Spleen (tissue), 11 donors: ENCODE data around the gene PTGER1. TPM values are rescaled to one million over a fixed set of nuclear protein-coding genes. Genes with fewer than 3 reads are reported as not detected.
A peak's percentile ranks its signal among the peaks of the same experiment; 100 is the strongest.

ENCODE experiments used
- DNase-seq: peaks from one replicate; pipeline ENCODE4 v3.0.0-alpha.2; 2020
- H3K27ac ChIP-seq, 8 donors: fragments of 200-600 bp; sonication (generic) in 7 of 8; 1 replicate in 4 of 8; 2 replicates in 4 of 8; pipeline versions ENCODE4 v1.5.0 to v1.8.0; 2016 to 2021; ENCODE audit warnings: inconsistent platforms in 4 of 8, mild to moderate bottlenecking in 4 of 8, moderate library complexity in 1 of 8
- H3K27me3 ChIP-seq, 7 donors: fragments of 200-600 bp; sonication (generic) in 6 of 7; replicated peaks in 1 of 7; 1 replicate in 4 of 7; 2 replicates in 3 of 7; pipeline versions ENCODE4 v1.5.0 to v1.8.0; 2016 to 2021; ENCODE audit warnings: inconsistent platforms in 3 of 7, mild to moderate bottlenecking in 1 of 7
- H3K36me3 ChIP-seq, 6 donors: fragments of 200-600 bp; sonication (generic) in 5 of 6; 1 replicate in 4 of 6; 2 replicates in 2 of 6; pipeline versions ENCODE4 v1.5.0 to v1.8.0; 2016 to 2021; ENCODE audit warnings: inconsistent platforms in 2 of 6
- H3K4me1 ChIP-seq, 6 donors: fragments of 200-600 bp; sonication (generic) in 5 of 6; 1 replicate in 3 of 6; 2 replicates in 3 of 6; pipeline versions ENCODE4 v1.5.0 to v1.8.0; 2016 to 2021; ENCODE audit warnings: inconsistent platforms in 3 of 6
- H3K4me3 ChIP-seq, 8 donors: fragments of 200-600 bp; sonication (generic) in 7 of 8; 1 replicate in 4 of 8; 2 replicates in 4 of 8; pipeline versions ENCODE4 v1.5.0 to v1.8.0; 2016 to 2021; ENCODE audit warnings: inconsistent platforms in 4 of 8, mild to moderate bottlenecking in 4 of 8, moderate library complexity in 2 of 8
- H3K9me3 ChIP-seq, 8 donors: fragments of 200-600 bp; sonication (generic) in 7 of 8; 1 replicate in 4 of 8; 2 replicates in 4 of 8; pipeline versions ENCODE4 v1.5.0 to v1.8.0; 2016 to 2021; ENCODE audit warnings: inconsistent platforms in 4 of 8
- POLR2A ChIP-seq, 3 donors: fragments of 450-650 bp; IDR thresholded peaks; one replicate each; pipeline ENCODE4 v1.5.1; 2017; ENCODE audit warnings: antibody characterized with exemption in 3 of 3, mild to moderate bottlenecking in 1 of 3
- POLR2AphosphoS5 ChIP-seq, 3 donors: sonication (generic); formaldehyde crosslinking; IDR thresholded peaks; one replicate each; pipeline ENCODE4 v1.5.1; 2017; ENCODE audit warnings: antibody characterized with exemption in 3 of 3
- WGBS, 5 donors: extraction: QIAGEN DNeasy Blood & Tissue Kit in 3 of 5; methylation state at CpG; one replicate each; pipeline versions ENCODE4 v1.1.5 to v1.1.7; 2013 to 2018; 5-methylcytosine and 5-hydroxymethylcytosine counted together
- intact Hi-C: fragments of 100-400 bp; cut with DNase I; formaldehyde crosslinking; loops from one replicate; pipeline ENCODE4 v1.15.0; 2023; ENCODE audit warnings: low total_unique reads
- polyA plus RNA-seq, 3 donors: library from polyadenylated mRNA; stranded (reverse); fragments of 200-250 nt; gene quantifications; one replicate each; pipeline ENCODE4 v1.2.1, GENCODE V29; 2013
- total RNA-seq, 7 donors: library from RNA; depleted of rRNA in 3 of 7; stranded (reverse); fragments of >200 nt in 3 of 7; fragmentation: NEBNext Ultra II Directional in 4 of 7; extraction: Animal tissue kit (Norgen Biotek cat#: 25700) in 4 of 7; gene quantifications; one replicate each; pipeline versions ENCODE4 v1.1.0 to v1.2.1, GENCODE V29; 2016 to 2021
- TF ChIP-seq, protein P1 (sequence below), 11 experiments: fragments of 200-600 bp in 7 of 11; fragments of 450-650 bp in 4 of 11; sonication (generic) in 4 of 11; IDR thresholded peaks in 8 of 11; conservative IDR thresholded peaks in 3 of 11; 1 replicate in 7 of 11; 2 replicates in 4 of 11; pipeline versions ENCODE4 v1.4.0 to v1.8.0; 2016 to 2021; ENCODE audit warnings: antibody characterized with exemption in 11 of 11, inconsistent platforms in 4 of 11, mild to moderate bottlenecking in 1 of 11
- donor health status: healthy with polysubstance abuse.
- donor health status: DM: no; HTN: no; CAD: no; lungs with moderate emphysema.
- donor health status: DM: no; HTN: no; CAD: no.
- donor health status: Bipolar disorder and iron deficiency.
- donor health status: healthy.
- donor health status: DM: no; HTN: no; CAD: no.
- donor health status: DM: yes; HTN: yes; CAD: no.

PTGER1 gene
- total and polyA plus RNA-seq, 10 donors: 1.8 to 26.8 (median 8.0) TPM

DNA sequence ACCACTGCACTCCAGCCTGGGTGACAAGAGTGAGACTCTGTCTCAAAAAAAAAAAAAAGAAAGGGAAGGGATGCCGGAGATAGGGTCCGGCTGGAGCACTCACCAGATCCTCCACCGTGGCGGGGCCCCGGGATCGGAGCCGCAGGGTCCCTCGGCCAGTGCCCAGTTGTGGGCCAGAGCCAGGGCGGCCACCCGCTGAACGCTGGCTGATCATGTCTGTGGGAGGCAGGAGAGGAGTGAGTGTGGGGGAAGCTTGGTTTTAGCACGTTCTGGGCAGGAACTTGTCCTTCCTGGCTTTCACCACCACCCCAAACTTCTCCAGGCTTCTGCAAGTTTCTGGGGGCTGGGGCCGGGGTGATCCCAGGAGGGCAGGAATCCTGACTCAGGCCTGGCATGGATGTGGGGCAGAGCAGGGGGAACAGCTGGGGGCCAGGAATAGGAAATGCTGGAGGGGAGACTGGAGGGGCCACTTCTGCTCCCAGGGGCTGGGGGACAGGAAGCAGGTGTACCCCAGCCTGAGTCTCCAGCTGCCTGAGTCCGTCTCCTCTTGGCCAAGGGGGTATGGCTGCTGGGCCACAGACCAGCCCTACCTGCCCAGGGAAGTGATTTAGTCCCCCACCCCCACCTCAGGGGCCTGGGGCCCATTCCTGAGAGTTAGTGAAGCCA lies 4.3 kb upstream of the PTGER1 start:
- no peak for DNase-seq
- Histone ChIP-seq H3K27me3 (peaks cover 0 to 24% (median 13%) of the 10 kb centered on the region in 7 donors), H3K36me3 (peaks cover 0 to 57% (median 25%) of the 10 kb centered on the region in 6 donors), H3K4me1 (peaks cover 10 to 65% (median 35%) of the 10 kb centered on the region in 6 donors), H3K9me3 (no peaks in the 10 kb centered on the region), H3K27ac (peak overlapping the region in 6 of 8 donors; percentile 13 to 75 (median 44)), H3K4me3 (peak overlapping the region in 1 of 8 donors; percentile 32)
- WGBS, 5 donors: 60 to 84% (median 69%) methylated on average over 14 of the region's 14 CpGs
- intact Hi-C loops: no loop called here
- TF ChIP-seq POLR2A (IDR thresholded peaks at IDR 0.05): no peak
- TF ChIP-seq, protein P1, sequence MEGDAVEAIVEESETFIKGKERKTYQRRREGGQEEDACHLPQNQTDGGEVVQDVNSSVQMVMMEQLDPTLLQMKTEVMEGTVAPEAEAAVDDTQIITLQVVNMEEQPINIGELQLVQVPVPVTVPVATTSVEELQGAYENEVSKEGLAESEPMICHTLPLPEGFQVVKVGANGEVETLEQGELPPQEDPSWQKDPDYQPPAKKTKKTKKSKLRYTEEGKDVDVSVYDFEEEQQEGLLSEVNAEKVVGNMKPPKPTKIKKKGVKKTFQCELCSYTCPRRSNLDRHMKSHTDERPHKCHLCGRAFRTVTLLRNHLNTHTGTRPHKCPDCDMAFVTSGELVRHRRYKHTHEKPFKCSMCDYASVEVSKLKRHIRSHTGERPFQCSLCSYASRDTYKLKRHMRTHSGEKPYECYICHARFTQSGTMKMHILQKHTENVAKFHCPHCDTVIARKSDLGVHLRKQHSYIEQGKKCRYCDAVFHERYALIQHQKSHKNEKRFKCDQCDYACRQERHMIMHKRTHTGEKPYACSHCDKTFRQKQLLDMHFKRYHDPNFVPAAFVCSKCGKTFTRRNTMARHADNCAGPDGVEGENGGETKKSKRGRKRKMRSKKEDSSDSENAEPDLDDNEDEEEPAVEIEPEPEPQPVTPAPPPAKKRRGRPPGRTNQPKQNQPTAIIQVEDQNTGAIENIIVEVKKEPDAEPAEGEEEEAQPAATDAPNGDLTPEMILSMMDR (IDR thresholded peaks at IDR 0.05 in 8 of 11, conservative IDR thresholded peaks at IDR 0.05 in 3 of 11): no peak
- TF ChIP-seq POLR2AphosphoS5 (IDR thresholded peaks at IDR 0.05): peak in 1 of 3 donors; percentile 13

DNA sequence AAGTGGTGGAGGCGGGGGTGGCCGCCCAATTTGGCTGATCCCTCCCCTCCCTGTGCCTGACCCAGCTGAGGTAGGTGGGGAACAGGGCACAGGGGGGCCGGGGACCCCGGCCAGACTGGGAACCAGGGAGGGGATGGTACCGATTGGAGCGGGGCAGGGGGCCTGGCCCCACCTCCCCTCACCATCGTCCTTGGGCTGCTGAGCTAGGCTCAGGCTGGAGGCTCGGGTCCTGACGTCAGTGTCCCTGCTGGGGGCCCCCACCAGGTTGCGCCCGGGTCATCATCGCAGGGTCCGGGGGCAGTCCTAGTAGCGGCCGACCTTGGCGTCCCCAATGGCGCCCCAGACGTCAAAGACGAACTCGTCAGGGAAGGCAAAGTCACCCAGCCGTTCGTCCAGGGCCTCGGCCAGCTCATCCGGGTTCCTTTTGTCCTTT lies 3.0 kb upstream of the PTGER1 start:
- WGBS, 5 donors: 55 to 90% (median 83%) methylated on average over 7 to 24 of the region's 24 CpGs
- peaks cover 15 to 78% (median 48%) of the 10 kb centered on the region in 6 donors for H3K4me1 ChIP-seq
- intact Hi-C loops: no loop called here

DNA sequence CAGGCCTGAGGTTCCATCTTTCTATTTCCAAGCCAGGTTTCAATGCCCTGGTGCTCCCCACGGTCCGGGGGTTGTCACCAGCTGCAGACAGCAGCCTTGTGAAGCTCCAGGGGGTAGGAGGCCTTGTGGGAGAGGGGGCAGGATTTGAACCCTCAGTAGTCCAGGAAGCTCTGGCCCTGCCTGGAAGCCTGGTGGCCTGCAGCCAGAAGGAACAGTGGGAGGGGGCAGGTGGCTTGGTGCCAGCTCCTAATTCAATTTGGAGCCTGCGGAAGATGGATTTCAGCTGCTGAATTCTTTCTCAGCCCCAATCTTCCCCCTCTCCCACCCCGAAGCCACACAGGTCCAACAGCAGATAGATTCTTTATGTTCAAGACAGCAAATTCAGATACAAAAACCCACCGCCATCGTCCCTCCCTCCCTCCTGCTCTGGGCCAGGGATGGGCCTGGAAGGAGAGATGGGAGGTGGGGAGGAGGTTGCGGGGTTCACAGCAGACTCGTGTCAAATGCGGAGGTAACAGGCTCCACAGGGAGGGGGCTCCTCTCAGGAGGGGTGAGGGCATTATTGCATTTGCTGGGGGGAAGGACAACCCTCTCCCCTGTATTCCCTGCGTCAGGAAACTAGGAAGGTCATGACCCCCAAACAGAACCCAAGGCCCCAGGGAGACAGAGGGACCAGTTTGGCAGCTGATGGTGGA lies 2.4 kb upstream of the PTGER1 start:
- H3K27me3 ChIP-seq: peaks cover 0 to 43% (median 31%) of the 10 kb centered on the region in 7 donors
- TF ChIP-seq, protein P1 (IDR thresholded peaks at IDR 0.05 in 8 of 11, conservative IDR thresholded peaks at IDR 0.05 in 3 of 11): no peak
- TF ChIP-seq POLR2AphosphoS5 (IDR thresholded peaks at IDR 0.05): peak; percentile 22 to 53 (median 51)
- no peaks in the 10 kb centered on the region for H3K9me3 ChIP-seq
- H3K4me3 ChIP-seq: no peak overlapping the region
- peak overlapping the region in 7 of 8 donors; percentile 3 to 75 (median 68) for H3K27ac ChIP-seq
- 75 to 82% (median 77%) methylated on average over 8 to 10 of the region's 10 CpGs for WGBS, 5 donors
- peaks cover 21 to 84% (median 54%) of the 10 kb centered on the region in 6 donors for H3K4me1 ChIP-seq
- intact Hi-C loops: no loop called here
- peaks cover 0 to 48% (median 23%) of the 10 kb centered on the region in 6 donors for H3K36me3 ChIP-seq
- no peak for DNase-seq

More for the DNA sequence above, 3.0 kb upstream of the PTGER1 start:
- TF ChIP-seq, protein P1 (IDR thresholded peaks at IDR 0.05 in 8 of 11, conservative IDR thresholded peaks at IDR 0.05 in 3 of 11): no peak
- TF ChIP-seq POLR2AphosphoS5 (IDR thresholded peaks at IDR 0.05): peak in 2 of 3 donors; percentile 34 to 36
- Histone ChIP-seq H3K36me3 (peaks cover 0 to 53% (median 25%) of the 10 kb centered on the region in 6 donors), H3K27ac (peak overlapping the region in 7 of 8 donors; percentile 3 to 75 (median 68)), H3K4me3 (no peak overlapping the region), H3K27me3 (peaks cover 0 to 38% (median 26%) of the 10 kb centered on the region in 7 donors), H3K9me3 (no peaks in the 10 kb centered on the region)
- no peak for DNase-seq
